ENCODE results near the gene ARHGEF28. TPM values are rescaled to one million over a fixed set of nuclear protein-coding genes. Genes with fewer than 3 reads are reported as not detected.

ARHGEF28 gene
- total RNA-seq, 1 donor from 2014 or later: 66.1 TPM

GRCh38 chr5:73684691-73685090, 58.7 kb downstream of the ARHGEF28 start:
- no peak for TF ChIP-seq CTCF (IDR thresholded peaks at IDR 0.05; ENCODE audit: insufficient read depth, low read length, poor library complexity, severe bottlenecking)
- H3K36me3 ChIP-seq (ENCODE audit: control insufficient read depth, insufficient read depth, low read length): no peaks in the 10 kb centered on the region
- no peaks in the 10 kb centered on the region for H3K27me3 ChIP-seq (ENCODE audit: control insufficient read depth, insufficient read depth, low read length)

GRCh38 chr5:73686912-73687311, 60.9 kb downstream of the ARHGEF28 start:
- Histone ChIP-seq H3K36me3 (ENCODE audit: control insufficient read depth, insufficient read depth, low read length) (no peaks in the 10 kb centered on the region), H3K4me3 (ENCODE audit: low read depth, low read length) (no peak overlapping the region), H3K27me3 (ENCODE audit: control insufficient read depth, insufficient read depth, low read length) (no peaks in the 10 kb centered on the region)
- DNase-seq (ENCODE audit: low read depth): no peak
- no peak for TF ChIP-seq CTCF (IDR thresholded peaks at IDR 0.05; ENCODE audit: insufficient read depth, low read length, poor library complexity, severe bottlenecking)

More at GRCh38 chr5:73684691-73685090, 58.7 kb downstream of the ARHGEF28 start:
- H3K4me3 ChIP-seq (ENCODE audit: low read depth, low read length): no peak overlapping the region
- DNase-seq (ENCODE audit: low read depth): no peak

- H3K4me3 ChIP-seq (ENCODE audit: low read depth, low read length): no peak overlapping the region
- no peak for DNase-seq (ENCODE audit: low read depth)
- no peaks in the 10 kb centered on the region for H3K36me3 ChIP-seq (ENCODE audit: control insufficient read depth, insufficient read depth, low read length)
- no peak for TF ChIP-seq CTCF (IDR thresholded peaks at IDR 0.05; ENCODE audit: insufficient read depth, low read length, poor library complexity, severe bottlenecking)
- H3K27me3 ChIP-seq (ENCODE audit: control insufficient read depth, insufficient read depth, low read length): no peaks in the 10 kb centered on the region
These were observed 61.4 kb downstream of the ARHGEF28 start for GRCh38 chr5:73687357-73687756.

- Histone ChIP-seq H3K4me3 (ENCODE audit: low read depth, low read length) (no peak overlapping the region), H3K36me3 (ENCODE audit: control insufficient read depth, insufficient read depth, low read length) (no peaks in the 10 kb centered on the region), H3K27me3 (ENCODE audit: control insufficient read depth, insufficient read depth, low read length) (no peaks in the 10 kb centered on the region)
- no peak for TF ChIP-seq CTCF (IDR thresholded peaks at IDR 0.05; ENCODE audit: insufficient read depth, low read length, poor library complexity, severe bottlenecking)
- DNase-seq (ENCODE audit: low read depth): no peak
These were observed 64.0 kb downstream of the ARHGEF28 start for GRCh38 chr5:73690015-73690414.

DNA sequence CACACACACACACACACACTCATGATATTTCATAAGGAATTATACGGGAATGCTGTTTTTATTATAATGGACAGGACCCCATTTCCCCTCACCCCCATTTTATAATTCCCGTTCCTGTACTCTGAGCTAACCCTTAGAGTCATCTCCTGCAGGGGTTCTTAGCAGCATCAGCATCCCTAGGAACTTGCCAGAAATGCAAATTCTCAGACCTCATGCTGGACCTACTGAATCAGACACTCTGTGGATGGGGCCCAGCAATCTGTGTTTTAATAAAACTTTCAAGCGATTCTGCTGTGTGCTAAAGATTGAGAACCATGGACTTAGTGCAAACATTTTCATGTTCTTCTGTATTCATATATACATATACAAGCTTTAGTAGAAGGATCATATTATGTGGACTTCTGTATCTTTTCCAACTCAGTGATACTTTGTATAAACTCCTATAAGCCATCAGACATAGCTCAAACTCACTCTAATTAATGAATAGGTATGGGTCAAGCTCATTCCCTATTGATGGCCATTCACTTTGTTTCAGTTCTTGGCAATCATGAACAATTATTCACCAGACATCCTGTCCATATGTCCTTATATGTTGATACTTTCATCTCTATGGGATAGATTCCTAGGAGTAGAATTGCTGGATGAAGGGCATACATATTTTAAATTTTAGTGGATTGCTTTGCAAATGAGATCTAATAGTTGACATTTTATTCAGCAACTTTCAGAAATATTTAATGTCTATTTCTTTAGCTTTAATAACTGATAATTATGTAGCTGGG, 65.5 kb downstream of the ARHGEF28 start:
- Histone ChIP-seq H3K36me3 (ENCODE audit: control insufficient read depth, insufficient read depth, low read length) (no peaks in the 10 kb centered on the region), H3K4me3 (ENCODE audit: low read depth, low read length) (no peak overlapping the region), H3K27me3 (ENCODE audit: control insufficient read depth, insufficient read depth, low read length) (no peaks in the 10 kb centered on the region)
- DNase-seq (ENCODE audit: low read depth): no peak
- TF ChIP-seq CTCF (IDR thresholded peaks at IDR 0.05; ENCODE audit: insufficient read depth, low read length, poor library complexity, severe bottlenecking): no peak

DNA sequence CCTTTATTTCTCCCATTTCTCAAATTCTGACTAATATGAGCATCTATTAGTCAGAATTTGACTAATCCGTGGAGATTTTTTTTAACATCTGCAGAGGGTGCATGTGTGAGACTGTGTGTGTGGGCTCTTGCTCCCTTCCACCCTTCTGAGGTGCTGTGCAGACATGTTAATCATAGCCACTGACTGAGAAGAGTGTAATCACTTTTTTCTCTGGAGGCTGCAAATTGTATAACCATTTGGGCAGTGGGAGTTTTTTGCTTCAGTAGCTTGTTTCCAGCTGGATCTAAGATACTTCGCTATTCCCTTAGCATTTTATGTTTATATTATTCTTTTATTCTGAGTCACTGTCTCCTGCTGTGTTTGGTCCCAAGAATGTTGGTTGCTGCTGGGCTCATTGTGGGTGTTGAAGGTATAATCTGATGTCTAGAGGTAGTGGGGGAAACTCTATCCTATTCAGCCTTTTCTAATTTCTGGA, 66.2 kb downstream of the ARHGEF28 start:
- DNase-seq (ENCODE audit: low read depth): no peak
- TF ChIP-seq CTCF (IDR thresholded peaks at IDR 0.05; ENCODE audit: insufficient read depth, low read length, poor library complexity, severe bottlenecking): no peak
- Histone ChIP-seq H3K36me3 (ENCODE audit: control insufficient read depth, insufficient read depth, low read length) (no peaks in the 10 kb centered on the region), H3K4me3 (ENCODE audit: low read depth, low read length) (no peak overlapping the region), H3K27me3 (ENCODE audit: control insufficient read depth, insufficient read depth, low read length) (no peaks in the 10 kb centered on the region)

Measured in kidney epithelial cell (primary cell).